K562 (cell line): ENCODE data around the gene TTC27. TPM values are rescaled to one million over a fixed set of nuclear protein-coding genes. Genes with fewer than 3 reads are reported as not detected.

Experiments used
- ATAC-seq: fragments of 200-7000 bp; cut with Tn5 transposase; 3 replicates; pipeline ENCODE4 v1.9.1; 2020; ENCODE audit warnings: moderate library complexity
- BruUV-seq: library from RNA; stranded (reverse); fragments of 400-500 nt; replicated peaks from 2 replicates; lab custom pipeline; 2021; lab: Mats Ljungman, UMichigan
- CTCF ChIA-PET: fragments of 300-600 bp; formaldehyde crosslinking; extraction: SDS; loops from one replicate; lab custom pipeline; 2021; ENCODE audit warnings: low intra/inter-chr PET ratio; lab: Yijun Ruan, JAX
- POLR2A ChIA-PET: fragments of 300-600, 350-650 bp; sonication (Branson Sonifier 250); formaldehyde crosslinking; extraction: SDS; loops from one replicate; lab custom pipeline; 2021; ENCODE audit warnings: antibody characterized with exemption, inconsistent platforms; lab: Yijun Ruan, JAX
- DNase-seq, 4 experiments: peaks; one replicate each; pipeline versions ENCODE4 v3.0.0 to v3.0.0-alpha.2; 2011 to 2018; ENCODE audit warnings: low spot score in 3 of 4, mixed read lengths in 3 of 4; ENCODE audit errors: extremely low read depth in 1 of 4
- FAIRE-seq: peaks from 2 replicates; lab custom pipeline; 2011; peaks lifted over from hg19 to GRCh38; lab: Jason Lieb, UNC
- H2AFZ ChIP-seq: 2 replicates; pipeline ENCODE4 v1.6.0; 2011; ENCODE audit warnings: low read depth, low read length, control low read depth, inconsistent platforms
- H3K27ac ChIP-seq: fragments of 200-600 bp; 3 replicates; pipeline ENCODE4 v1.8.0; 2011; ENCODE audit warnings: low read depth, mild to moderate bottlenecking, control low read depth, inconsistent platforms, low read length, moderate library complexity, mixed read lengths; ENCODE audit errors: extremely low read depth
- H3K27me3 ChIP-seq, 2 experiments: fragments of 300-600 bp in 1 of 2; 2 replicates in 1 of 2; 3 replicates in 1 of 2; pipeline versions ENCODE4 v1.6.0 to v1.8.0; 2011; ENCODE audit warnings: inconsistent platforms in 2 of 2, low read length in 2 of 2, mild to moderate bottlenecking in 1 of 2, mixed read lengths in 1 of 2, moderate library complexity in 1 of 2; ENCODE audit not compliant: control insufficient read depth in 2 of 2, insufficient read depth in 2 of 2
- H3K36me3 ChIP-seq: fragments of 300-600 bp; 3 replicates; pipeline ENCODE4 v1.8.0; 2011; ENCODE audit warnings: mild to moderate bottlenecking, low read length, inconsistent platforms; ENCODE audit not compliant: control insufficient read depth, insufficient read depth
- H3K4me1 ChIP-seq, 2 experiments: fragments of 200-600 bp in 1 of 2; replicated peaks in 1 of 2; 2 replicates in 1 of 2; 3 replicates in 1 of 2; pipeline versions ENCODE4 v1.5.1 to v1.8.0; 2011; ENCODE audit warnings: inconsistent platforms in 2 of 2, low read length in 2 of 2, mild to moderate bottlenecking in 1 of 2, mixed read lengths in 1 of 2, moderate library complexity in 1 of 2; ENCODE audit not compliant: control insufficient read depth in 2 of 2, insufficient read depth in 2 of 2
- H3K4me2 ChIP-seq: 2 replicates; pipeline ENCODE4 v1.6.1; 2011; ENCODE audit warnings: low read length, control low read depth, inconsistent platforms, mixed read lengths; ENCODE audit not compliant: insufficient read depth
- H3K4me3 ChIP-seq: fragments of 200-600 bp; sonication (generic), shearing (Covaris generic); 2 replicates; pipeline ENCODE4 v1.5.1; 2016; ENCODE audit warnings: control low read depth, inconsistent platforms
- H3K79me2 ChIP-seq: fragments of 200-600 bp; 3 replicates; pipeline ENCODE4 v1.8.0; 2011; ENCODE audit warnings: low read length, inconsistent platforms; ENCODE audit not compliant: control insufficient read depth, insufficient read depth
- H3K9ac ChIP-seq, 2 experiments: 2 replicates each; pipeline versions ENCODE4 v1.6.0 to v1.6.1; 2011; ENCODE audit warnings: low read depth in 2 of 2, low read length in 2 of 2, control low read depth in 1 of 2, inconsistent platforms in 1 of 2, mild to moderate bottlenecking in 1 of 2, mixed read lengths in 1 of 2; ENCODE audit not compliant: insufficient read depth in 1 of 2
- H3K9me1 ChIP-seq: one replicate; pipeline ENCODE4 v1.6.0; 2011; ENCODE audit warnings: inconsistent platforms, mild to moderate bottlenecking, low read length, moderate library complexity; ENCODE audit not compliant: control insufficient read depth, insufficient read depth
- H3K9me3 ChIP-seq: replicated peaks from 2 replicates; pipeline ENCODE4 v1.5.1; 2011; ENCODE audit warnings: low read depth, low read length, inconsistent platforms; ENCODE audit not compliant: control insufficient read depth, insufficient read depth
- H4K20me1 ChIP-seq: replicated peaks from 2 replicates; pipeline ENCODE4 v1.6.1; 2011; ENCODE audit warnings: low read length, inconsistent platforms, mixed read lengths; ENCODE audit not compliant: control insufficient read depth, insufficient read depth
- CUX1 ChIP-seq: fragments of 200-800 bp; sonication (Bioruptor generic); IDR thresholded peaks from 2 replicates; pipeline ENCODE4 v1.6.1; 2016; ENCODE audit warnings: missing genetic modification characterization, missing compliant biosample characterization
- KLF13 ChIP-seq: fragments of 450-650 bp; IDR thresholded peaks from 2 replicates; pipeline ENCODE4 v1.6.1; 2016; ENCODE audit warnings: missing genetic modification characterization, low read depth, mild to moderate bottlenecking, missing compliant biosample characterization, moderate library complexity, borderline replicate concordance
- LCOR ChIP-seq: sonication (generic); formaldehyde crosslinking; IDR thresholded peaks from 2 replicates; pipeline ENCODE4 v1.8.0; 2022; ENCODE audit warnings: mild to moderate bottlenecking, missing genetic modification reagents
- RAD21 ChIP-seq, 2 experiments: fragments of 250-450 bp in 1 of 2; fragments of 450-650 bp in 1 of 2; sonication (Bioruptor Pico) in 1 of 2; formaldehyde crosslinking in 1 of 2; IDR thresholded peaks in 1 of 2; conservative IDR thresholded peaks in 1 of 2; 2 replicates each; pipeline versions ENCODE4 v1.4.0 to v1.8.0; 2020 to 2022; ENCODE audit warnings: mild to moderate bottlenecking in 2 of 2, moderate library complexity in 1 of 2
- TCFL5 ChIP-seq: fragments of 250-450 bp; sonication (Bioruptor Pico); conservative IDR thresholded peaks from 2 replicates; pipeline ENCODE4 v1.6.1; 2021; ENCODE audit warnings: mild to moderate bottlenecking, moderate library complexity, matching md5 sums
- YY1 ChIP-seq, 3 experiments: IDR thresholded peaks; 2 replicates each; pipeline ENCODE4 v1.6.1; 2011; ENCODE audit warnings: low read length in 2 of 3, mild to moderate bottlenecking in 2 of 3, moderate library complexity in 2 of 3, borderline replicate concordance in 1 of 3, control low read depth in 1 of 3, low read depth in 1 of 3; ENCODE audit not compliant: insufficient read depth in 3 of 3, insufficient replicate concordance in 2 of 3, control insufficient read depth in 1 of 3, insufficient read length in 1 of 3; ENCODE audit errors: extremely low read depth in 1 of 3
- ZBTB34 ChIP-seq: fragments of 250-450 bp; sonication (Bioruptor Pico); IDR thresholded peaks from 2 replicates; pipeline ENCODE4 v1.8.0; 2021; ENCODE audit warnings: mild to moderate bottlenecking, moderate library complexity
- ZNF324 ChIP-seq: fragments of 250-450 bp; sonication (Bioruptor Pico); IDR thresholded peaks from 2 replicates; pipeline ENCODE4 v1.4.0; 2020; ENCODE audit warnings: mild to moderate bottlenecking
- WGBS: fragments of 100-300 bp; shearing (Covaris generic); methylation state at CpG from one replicate; pipeline ENCODE4 v1.1.6; 2016; ENCODE audit warnings: low coverage, mixed read lengths; ENCODE audit not compliant: insufficient coverage; ENCODE audit errors: missing lambda C conversion rate; 5-methylcytosine and 5-hydroxymethylcytosine counted together
- in situ Hi-C: fragments of 300-500 bp; cut with MboI; formaldehyde crosslinking; loops from 4 replicates; pipeline ENCODE4 v1.15.0; 2018; ENCODE audit warnings: inconsistent platforms, mixed read lengths
- intact Hi-C: fragments of 100-400 bp; cut with micrococcal nuclease; formaldehyde crosslinking; loops from 2 replicates; pipeline ENCODE4 v1.14.2; 2022
- polyA plus RNA-seq, 8 experiments: library from polyadenylated mRNA; depleted of rRNA in 4 of 8; stranded (reverse) in 5 of 8; unstranded in 3 of 8; fragments of >200 nt; fragmentation: Nextera tagmentation in 2 of 8; fragmentation: Illumina TruSeq in 1 of 8; extraction: Ambion mirVana in 2 of 8; extraction: Trizol in 1 of 8; gene quantifications; 2 replicates each; pipeline versions ENCODE4 v1.2.1 to v1.2.3, GENCODE V29; 2011 to 2014; ENCODE audit warnings: inconsistent platforms in 1 of 8, missing spikeins in 1 of 8
- total RNA-seq, 7 experiments: library from RNA; depleted of rRNA in 6 of 7; stranded (reverse); fragments of >200 nt in 6 of 7; fragmentation: Illumina TruSeq in 2 of 7; extraction: Trizol in 2 of 7; gene quantifications; 2 replicates each; pipeline versions ENCODE4 v1.2.1 to v1.2.3, GENCODE V29; 2011 to 2021; ENCODE audit warnings: low replicate concordance in 1 of 7

Gene TTC27
- total and polyA plus RNA-seq, 9 of the 15 experiments (the other 6 are each of a cell fraction or from before 2014, with no cell fraction given) = 44.3 to 93.4 (median 57.3) TPM

DNA sequence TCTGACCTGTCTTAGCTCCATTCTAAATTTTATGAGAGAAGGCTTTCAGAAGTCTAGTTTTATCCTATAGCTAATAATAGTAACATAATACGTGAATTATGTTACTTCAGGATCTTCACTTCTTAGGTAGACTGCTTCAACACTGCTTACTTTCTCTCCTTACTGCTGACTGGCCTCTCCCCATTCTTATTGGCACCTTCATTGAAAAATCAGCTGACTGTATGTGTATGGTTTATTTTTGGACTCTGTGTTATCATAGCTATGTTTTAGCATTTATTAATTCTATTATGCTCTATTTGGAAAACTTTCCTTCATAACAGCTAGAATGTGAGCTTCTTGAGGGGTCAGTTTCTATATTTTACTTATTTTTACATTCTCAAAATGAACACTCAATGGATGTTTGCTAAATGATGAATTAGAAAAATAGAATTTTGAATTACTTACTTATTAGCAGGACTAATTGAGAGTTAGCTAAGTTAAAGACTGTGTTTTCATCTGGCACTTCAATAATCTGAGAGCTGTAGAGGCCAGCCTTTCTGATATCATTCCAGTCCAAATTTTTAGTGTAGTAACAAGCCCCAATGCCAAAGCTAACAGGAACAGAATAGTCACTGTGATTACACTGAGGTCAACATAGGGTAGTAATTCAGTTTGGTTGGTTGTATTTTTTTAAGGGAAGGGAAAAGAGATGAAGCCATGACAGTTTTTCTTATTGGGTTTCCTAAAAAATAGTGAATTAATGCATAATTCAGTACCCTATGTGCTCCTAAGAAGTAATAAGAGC lies 92.3 kb downstream of the TTC27 start (continued):
- TF ChIP-seq ZBTB34 = no peak
- TF ChIP-seq RAD21 (CRISPR knock-in tag; conservative IDR thresholded peaks at IDR 0.05 in 1 of 2, IDR thresholded peaks at IDR 0.05 in 1 of 2) = no peak

DNA sequence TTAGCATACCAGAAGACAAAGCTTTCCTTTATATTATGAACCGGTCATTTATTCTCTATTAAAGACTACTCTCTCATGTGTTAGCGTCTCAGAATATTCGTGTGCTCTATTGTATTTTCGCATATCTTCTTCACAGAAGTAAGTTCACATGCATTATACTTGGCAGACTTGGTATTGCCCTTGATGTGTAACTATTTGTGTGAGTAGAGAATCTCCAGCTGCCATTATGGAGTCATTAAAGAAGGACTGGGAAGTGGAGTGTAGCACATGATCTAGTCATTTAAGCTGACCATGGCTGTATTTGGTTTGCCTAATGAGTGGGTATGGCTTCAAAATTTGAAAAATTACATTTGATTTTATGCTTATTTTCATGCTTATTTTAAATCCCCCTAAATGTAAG lies 92.9 kb downstream of the TTC27 start:
- no peak overlapping the region for H3K4me2 ChIP-seq
- H3K9me3 ChIP-seq = no peaks in the 10 kb centered on the region
- CTCF ChIA-PET = no interaction called here
- in situ Hi-C loops = no loop called here
- no peaks in the 10 kb centered on the region for H3K79me2 ChIP-seq
- H3K4me3 ChIP-seq = no peak overlapping the region
- no peak overlapping the region for H3K27ac ChIP-seq
- TF ChIP-seq CUX1 (no peak), KLF13 (no peak), YY1 (IDR thresholded peaks at IDR 0.05; ENCODE audit: borderline replicate concordance in 1 of 3, control insufficient read depth in 1 of 3, extremely low read depth in 1 of 3, insufficient read depth in 3 of 3, insufficient read length in 1 of 3, insufficient replicate concordance in 2 of 3, low read depth in 1 of 3, low read length in 2 of 3) (no peak), ZNF324 (CRISPR knock-in tag) (no peak), LCOR (CRISPR knock-in tag) (no peak), TCFL5 (CRISPR knock-in tag) (no peak)
- 87% methylated on average over 4 of the region's 4 CpGs for WGBS
- ATAC-seq (no peak), FAIRE-seq (no peak), DNase-seq (no peak)
- H3K36me3 ChIP-seq = peaks cover 21% of the 10 kb centered on the region; the same call in 2 of the 3 replicates
- H3K9me1 ChIP-seq = no peaks in the 10 kb centered on the region
- intact Hi-C loops = no loop called here
- no peaks in the 10 kb centered on the region for H3K27me3 ChIP-seq
- no peak overlapping the region for H3K9ac ChIP-seq
- H3K4me1 ChIP-seq = peaks cover 6 to 11% of the 10 kb centered on the region in 2 experiments; a peak in 2 of 5 replicates
- POLR2A ChIA-PET = interaction anchor here (0.8 to 1.5 kb wide), 3 partner anchors 12 to 94 kb away, joined by 3 to 4 read pairs (median 4); no protein-coding TSS in a partner anchor
- peaks cover 7% of the 10 kb centered on the region; the same call in 1 of the 2 replicates for H4K20me1 ChIP-seq
- no peak overlapping the region for H2AFZ ChIP-seq
- no TSS peak for BruUV-seq
